ENCODE data around the gene FOXJ1. TPM values are rescaled to one million over a fixed set of nuclear protein-coding genes. Genes with fewer than 3 reads are reported as not detected.

Gene FOXJ1
- total and polyA plus RNA-seq, 2 of the 13 experiments (the other 11 are each of a cell fraction or from before 2014, with no cell fraction given), result 0.98 to 1.6 TPM

DNA sequence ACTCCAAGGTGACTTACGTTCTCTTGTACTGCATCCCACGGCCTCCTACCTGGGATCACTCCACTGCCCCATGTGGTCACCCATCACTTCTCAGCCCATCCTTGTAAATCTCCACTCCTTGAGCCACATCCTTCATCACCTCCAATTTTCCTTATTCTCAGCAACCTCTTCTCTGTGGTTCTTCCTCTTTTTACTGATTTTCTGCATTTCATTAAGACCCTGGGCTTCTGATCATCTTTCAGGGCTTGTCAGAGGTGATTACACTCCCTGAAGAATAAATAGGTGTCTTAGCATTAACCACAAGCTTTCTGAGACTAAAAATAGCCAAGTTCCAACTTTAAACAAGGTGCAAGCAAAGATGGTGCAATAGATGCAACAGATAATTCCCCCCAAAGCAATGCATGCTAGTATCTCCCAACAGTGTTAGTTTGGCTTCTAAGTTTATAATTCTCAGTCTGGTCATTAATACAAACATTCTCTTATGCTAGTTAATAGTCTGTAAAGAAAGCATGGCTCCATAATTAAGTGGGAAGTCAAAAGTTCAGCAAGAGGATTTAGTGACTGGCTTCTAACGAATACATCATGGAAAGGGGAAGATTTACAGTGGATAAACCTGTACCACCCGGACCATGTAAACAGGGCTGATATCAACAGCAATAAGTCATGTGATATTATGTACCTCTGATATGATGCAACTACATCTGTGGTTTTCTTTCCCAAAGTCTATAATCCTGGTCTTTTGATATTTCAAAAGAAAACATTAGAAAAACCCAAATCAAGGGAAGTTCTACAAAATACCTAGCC is 47.4 kb upstream of the FOXJ1 start:
- Histone ChIP-seq H3K4me2 (ENCODE audit: low read depth, low read length) (no peak overlapping the region), H3K9ac (ENCODE audit: insufficient read depth, low read depth, low read length) (no peak overlapping the region), H3K9me3 (ENCODE audit: low read length) (no peaks in the 10 kb centered on the region), H3K4me3 (replicated peaks in 1 of 3; ENCODE audit: insufficient read depth in 1 of 3, low read depth in 2 of 3, low read length in 3 of 3) (no peak overlapping the region), H3K79me2 (ENCODE audit: insufficient read depth, low read length) (no peaks in the 10 kb centered on the region), H3K4me1 (ENCODE audit: insufficient read depth, low read length) (peaks cover 13% of the 10 kb centered on the region; the same call in 1 of the 2 replicates), H3K27me3 (ENCODE audit: control insufficient read depth in 1 of 2, insufficient read depth in 2 of 2, low read length in 2 of 2) (no peaks in the 10 kb centered on the region; a peak in 1 of 5 replicates), H4K20me1 (ENCODE audit: insufficient read depth, low read length) (no peaks in the 10 kb centered on the region), H2AFZ (ENCODE audit: low read length) (no peak overlapping the region), H3K36me3 (replicated peaks in 1 of 2; ENCODE audit: control insufficient read depth in 1 of 2, insufficient read depth in 2 of 2, low read length in 2 of 2) (no peaks in the 10 kb centered on the region), H3K27ac (ENCODE audit: extremely low read length, insufficient read depth, low read length) (no peak overlapping the region)
- 37% methylated on average over 4 of the region's 4 CpGs for WGBS (ENCODE audit: low lambda C conversion rate)
- no peak for DNase-seq (ENCODE audit: low spot score)
- in situ Hi-C loops (cut with HindIII; ENCODE audit: extremely low pct_ligation_motif_present, low pct_unique_long_range_greater_than_20kb), result loop anchor here (10.0 kb wide), 1 partner anchor 96 kb away; no protein-coding TSS in a partner anchor
- ATAC-seq, result no peak
- no TSS peak for BruUV-seq (replicated peaks)
- FAIRE-seq, result no peak
- ChIA-PET CTCF (ENCODE audit: low intra/inter-chr PET ratio, low total read pairs) (no interaction called here), POLR2A (no interaction called here)
- intact Hi-C loops (cut with micrococcal nuclease; ENCODE audit: unreplicated experiment), result loop anchor here (10.0 kb wide), 1 partner anchor 86 kb away; no protein-coding TSS in a partner anchor
- no peak for TF ChIP-seq PHB2 (IDR thresholded peaks at IDR 0.05; ENCODE audit: partially characterized antibody)
- TF ChIP-seq ZNF746 (CRISPR knock-in tag; IDR thresholded peaks at IDR 0.05), result no peak
- no peak for TF ChIP-seq ZBTB7B (CRISPR knock-in tag; IDR thresholded peaks at IDR 0.05)
- no peak for TF ChIP-seq SAP130 (CRISPR knock-in tag; IDR thresholded peaks at IDR 0.05; ENCODE audit: low read depth)
- TF ChIP-seq, protein P1, sequence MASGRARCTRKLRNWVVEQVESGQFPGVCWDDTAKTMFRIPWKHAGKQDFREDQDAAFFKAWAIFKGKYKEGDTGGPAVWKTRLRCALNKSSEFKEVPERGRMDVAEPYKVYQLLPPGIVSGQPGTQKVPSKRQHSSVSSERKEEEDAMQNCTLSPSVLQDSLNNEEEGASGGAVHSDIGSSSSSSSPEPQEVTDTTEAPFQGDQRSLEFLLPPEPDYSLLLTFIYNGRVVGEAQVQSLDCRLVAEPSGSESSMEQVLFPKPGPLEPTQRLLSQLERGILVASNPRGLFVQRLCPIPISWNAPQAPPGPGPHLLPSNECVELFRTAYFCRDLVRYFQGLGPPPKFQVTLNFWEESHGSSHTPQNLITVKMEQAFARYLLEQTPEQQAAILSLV (CRISPR knock-in tag; IDR thresholded peaks at IDR 0.05; ENCODE audit: borderline replicate concordance), result no peak
- no peak for TF ChIP-seq HOXA3 (CRISPR knock-in tag; IDR thresholded peaks at IDR 0.05)
- no peak for TF ChIP-seq ZBTB3 (CRISPR knock-in tag; IDR thresholded peaks at IDR 0.05; ENCODE audit: borderline replicate concordance, low read depth)
- TF ChIP-seq, protein P2, sequence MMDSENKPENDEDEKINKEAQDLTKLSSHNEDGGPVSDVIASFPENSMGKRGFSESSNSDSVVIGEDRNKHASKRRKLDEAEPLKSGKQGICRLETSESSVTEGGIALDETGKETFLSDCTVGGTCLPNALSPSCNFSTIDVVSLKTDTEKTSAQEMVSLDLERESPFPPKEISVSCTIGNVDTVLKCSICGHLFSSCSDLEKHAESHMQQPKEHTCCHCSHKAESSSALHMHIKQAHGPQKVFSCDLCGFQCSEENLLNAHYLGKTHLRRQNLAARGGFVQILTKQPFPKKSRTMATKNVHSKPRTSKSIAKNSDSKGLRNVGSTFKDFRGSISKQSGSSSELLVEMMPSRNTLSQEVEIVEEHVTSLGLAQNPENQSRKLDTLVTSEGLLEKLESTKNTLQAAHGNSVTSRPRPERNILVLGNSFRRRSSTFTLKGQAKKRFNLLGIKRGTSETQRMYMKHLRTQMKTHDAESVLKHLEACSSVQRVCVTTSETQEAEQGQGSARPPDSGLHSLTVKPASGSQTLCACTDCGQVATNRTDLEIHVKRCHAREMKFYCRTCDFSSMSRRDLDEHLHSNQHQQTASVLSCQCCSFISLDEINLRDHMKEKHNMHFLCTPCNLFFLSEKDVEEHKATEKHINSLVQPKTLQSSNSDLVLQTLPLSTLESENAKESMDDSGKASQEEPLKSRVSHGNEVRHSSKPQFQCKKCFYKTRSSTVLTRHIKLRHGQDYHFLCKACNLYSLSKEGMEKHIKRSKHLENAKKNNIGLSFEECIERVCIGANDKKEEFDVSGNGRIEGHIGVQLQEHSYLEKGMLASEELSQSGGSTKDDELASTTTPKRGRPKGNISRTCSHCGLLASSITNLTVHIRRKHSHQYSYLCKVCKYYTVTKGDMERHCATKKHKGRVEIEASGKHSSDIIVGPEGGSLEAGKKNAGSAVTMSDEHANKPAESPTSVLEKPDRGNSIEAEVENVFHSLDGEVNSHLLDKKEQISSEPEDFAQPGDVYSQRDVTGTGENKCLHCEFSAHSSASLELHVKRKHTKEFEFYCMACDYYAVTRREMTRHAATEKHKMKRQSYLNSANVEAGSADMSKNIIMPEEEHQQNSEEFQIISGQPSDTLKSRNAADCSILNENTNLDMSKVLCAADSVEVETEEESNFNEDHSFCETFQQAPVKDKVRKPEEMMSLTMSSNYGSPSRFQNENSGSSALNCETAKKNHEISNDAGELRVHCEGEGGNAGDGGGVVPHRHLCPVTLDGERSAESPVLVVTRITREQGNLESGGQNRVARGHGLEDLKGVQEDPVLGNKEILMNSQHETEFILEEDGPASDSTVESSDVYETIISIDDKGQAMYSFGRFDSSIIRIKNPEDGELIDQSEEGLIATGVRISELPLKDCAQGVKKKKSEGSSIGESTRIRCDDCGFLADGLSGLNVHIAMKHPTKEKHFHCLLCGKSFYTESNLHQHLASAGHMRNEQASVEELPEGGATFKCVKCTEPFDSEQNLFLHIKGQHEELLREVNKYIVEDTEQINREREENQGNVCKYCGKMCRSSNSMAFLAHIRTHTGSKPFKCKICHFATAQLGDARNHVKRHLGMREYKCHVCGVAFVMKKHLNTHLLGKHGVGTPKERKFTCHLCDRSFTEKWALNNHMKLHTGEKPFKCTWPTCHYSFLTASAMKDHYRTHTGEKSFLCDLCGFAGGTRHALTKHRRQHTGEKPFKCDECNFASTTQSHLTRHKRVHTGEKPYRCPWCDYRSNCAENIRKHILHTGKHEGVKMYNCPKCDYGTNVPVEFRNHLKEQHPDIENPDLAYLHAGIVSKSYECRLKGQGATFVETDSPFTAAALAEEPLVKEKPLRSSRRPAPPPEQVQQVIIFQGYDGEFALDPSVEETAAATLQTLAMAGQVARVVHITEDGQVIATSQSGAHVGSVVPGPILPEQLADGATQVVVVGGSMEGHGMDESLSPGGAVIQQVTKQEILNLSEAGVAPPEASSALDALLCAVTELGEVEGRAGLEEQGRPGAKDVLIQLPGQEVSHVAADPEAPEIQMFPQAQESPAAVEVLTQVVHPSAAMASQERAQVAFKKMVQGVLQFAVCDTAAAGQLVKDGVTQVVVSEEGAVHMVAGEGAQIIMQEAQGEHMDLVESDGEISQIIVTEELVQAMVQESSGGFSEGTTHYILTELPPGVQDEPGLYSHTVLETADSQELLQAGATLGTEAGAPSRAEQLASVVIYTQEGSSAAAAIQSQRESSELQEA (CRISPR knock-in tag; IDR thresholded peaks at IDR 0.05; ENCODE audit: not compliant biosample characterization), result no peak
- no peak for TF ChIP-seq RORA (CRISPR knock-in tag; IDR thresholded peaks at IDR 0.05)
- TF ChIP-seq ZFYVE20 (CRISPR knock-in tag; IDR thresholded peaks at IDR 0.05; ENCODE audit: borderline replicate concordance, low read depth), result no peak
- TF ChIP-seq, protein P3, sequence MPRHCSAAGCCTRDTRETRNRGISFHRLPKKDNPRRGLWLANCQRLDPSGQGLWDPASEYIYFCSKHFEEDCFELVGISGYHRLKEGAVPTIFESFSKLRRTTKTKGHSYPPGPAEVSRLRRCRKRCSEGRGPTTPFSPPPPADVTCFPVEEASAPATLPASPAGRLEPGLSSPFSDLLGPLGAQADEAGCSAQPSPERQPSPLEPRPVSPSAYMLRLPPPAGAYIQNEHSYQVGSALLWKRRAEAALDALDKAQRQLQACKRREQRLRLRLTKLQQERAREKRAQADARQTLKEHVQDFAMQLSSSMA (CRISPR knock-in tag; IDR thresholded peaks at IDR 0.05), result no peak
- no peak for TF ChIP-seq MAFK (conservative IDR thresholded peaks at IDR 0.05 in 1 of 2, IDR thresholded peaks at IDR 0.05 in 1 of 2; ENCODE audit: low read length in 2 of 2)
- TF ChIP-seq CAMTA2 (CRISPR knock-in tag; IDR thresholded peaks at IDR 0.05; ENCODE audit: borderline replicate concordance), result no peak
- TF ChIP-seq SSRP1 (CRISPR knock-in tag; IDR thresholded peaks at IDR 0.05), result no peak
